GM21447 (cell line): ENCODE measurements around the gene PLCL1.

ENCODE experiments used
- ATAC-seq: cut with Tn5 transposase; IDR thresholded peaks from one replicate; pipeline ENCODE4 v1.9.1; 2021; ENCODE audit not compliant: unreplicated experiment

The PLCL1 gene

DNA sequence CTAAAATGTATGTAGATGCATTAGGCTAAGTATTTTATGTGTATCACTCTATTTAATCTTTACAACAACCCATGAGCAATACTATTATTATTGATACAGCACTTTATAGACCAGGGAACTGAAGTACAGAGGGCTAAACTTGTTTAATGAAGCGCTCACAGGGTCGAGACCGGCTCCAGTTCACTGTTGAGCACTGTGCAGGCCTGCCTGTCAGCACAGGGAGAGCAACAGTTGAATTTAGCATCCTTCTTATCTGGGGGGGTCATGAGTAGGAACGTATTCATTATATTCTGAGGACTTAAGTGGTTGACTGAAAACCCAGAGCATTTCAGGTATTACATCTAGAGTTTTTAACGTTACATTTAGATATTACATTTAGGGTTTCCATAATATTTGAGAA is 120.1 kb downstream of the PLCL1 start:
- ATAC-seq, result no peak

DNA sequence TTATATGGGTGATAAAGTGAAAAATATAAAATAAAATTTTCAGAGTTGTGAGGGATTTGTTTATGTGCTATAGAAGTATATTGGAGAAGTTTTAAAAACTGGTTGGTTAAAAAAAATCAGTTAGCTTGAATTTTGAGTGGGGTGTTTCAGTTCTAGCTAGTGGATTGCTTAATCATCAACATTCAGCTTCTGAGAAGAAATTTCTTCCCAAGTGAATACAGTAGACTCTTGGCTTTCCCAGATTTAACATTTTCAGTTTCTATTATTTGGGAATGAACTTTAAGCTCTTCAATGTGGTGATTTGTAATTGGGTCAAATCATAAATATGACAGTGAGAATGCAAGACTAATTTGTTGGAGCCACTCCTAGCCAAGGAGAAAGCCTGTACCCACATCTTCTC is 120.8 kb downstream of the PLCL1 start:
- no peak for ATAC-seq

DNA sequence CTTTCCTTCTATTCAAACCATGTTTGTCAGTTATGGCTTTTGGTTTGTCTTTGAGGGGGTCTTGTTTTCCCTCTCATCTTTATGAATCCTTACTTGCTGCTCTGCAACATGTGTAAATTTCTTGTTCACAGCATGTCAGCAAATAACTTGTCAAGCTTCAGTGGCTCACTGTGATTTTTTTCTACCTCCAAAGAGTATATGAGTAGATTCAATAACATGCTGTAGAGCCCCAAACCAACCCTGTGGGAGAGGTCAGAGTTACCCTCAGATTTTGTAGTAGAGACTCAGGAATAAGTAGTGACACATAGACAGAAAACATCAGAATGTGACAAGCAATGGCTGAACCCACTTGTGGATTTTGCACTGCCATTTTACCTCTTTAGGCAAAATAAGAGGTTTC is 121.6 kb downstream of the PLCL1 start:
- no peak for ATAC-seq

DNA sequence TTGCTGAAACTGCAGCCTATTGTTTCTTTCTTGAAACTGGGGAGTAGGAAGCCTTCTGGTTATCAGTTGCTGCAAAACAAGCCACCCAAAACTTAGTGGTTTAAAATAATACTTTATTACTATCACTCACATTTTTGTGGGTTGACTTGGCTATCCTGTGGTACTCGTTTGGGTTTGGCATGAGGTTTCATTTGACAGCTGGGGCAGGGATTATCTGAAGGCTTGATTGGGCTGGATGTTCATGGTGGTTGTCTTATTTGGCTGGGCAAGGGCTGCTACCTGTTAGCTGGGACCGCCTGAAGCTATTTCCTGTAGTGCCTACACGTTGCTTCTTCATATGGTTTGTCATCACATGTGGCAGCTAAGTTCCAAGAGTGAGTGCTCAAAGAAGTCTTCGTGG is 122.3 kb downstream of the PLCL1 start:
- ATAC-seq, result no peak

DNA sequence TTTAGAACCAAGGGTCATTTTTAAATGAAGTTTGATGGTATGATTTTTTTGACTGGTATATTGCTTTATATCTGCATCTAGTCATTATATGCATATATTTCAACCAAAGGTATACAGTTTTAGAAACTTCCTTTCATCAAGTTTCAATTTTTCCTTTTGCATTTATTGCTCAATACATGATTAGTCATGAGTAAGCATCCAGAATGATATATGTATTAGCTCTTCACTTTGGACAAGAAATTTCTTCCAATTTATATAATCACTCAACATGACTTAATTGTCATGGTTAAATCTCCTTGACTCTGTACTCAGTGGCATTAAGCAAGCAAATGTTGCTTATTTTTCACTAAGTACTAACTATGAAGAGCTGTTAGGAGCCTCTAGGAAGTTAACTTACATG is 123.6 kb downstream of the PLCL1 start:
- ATAC-seq, result no peak

DNA sequence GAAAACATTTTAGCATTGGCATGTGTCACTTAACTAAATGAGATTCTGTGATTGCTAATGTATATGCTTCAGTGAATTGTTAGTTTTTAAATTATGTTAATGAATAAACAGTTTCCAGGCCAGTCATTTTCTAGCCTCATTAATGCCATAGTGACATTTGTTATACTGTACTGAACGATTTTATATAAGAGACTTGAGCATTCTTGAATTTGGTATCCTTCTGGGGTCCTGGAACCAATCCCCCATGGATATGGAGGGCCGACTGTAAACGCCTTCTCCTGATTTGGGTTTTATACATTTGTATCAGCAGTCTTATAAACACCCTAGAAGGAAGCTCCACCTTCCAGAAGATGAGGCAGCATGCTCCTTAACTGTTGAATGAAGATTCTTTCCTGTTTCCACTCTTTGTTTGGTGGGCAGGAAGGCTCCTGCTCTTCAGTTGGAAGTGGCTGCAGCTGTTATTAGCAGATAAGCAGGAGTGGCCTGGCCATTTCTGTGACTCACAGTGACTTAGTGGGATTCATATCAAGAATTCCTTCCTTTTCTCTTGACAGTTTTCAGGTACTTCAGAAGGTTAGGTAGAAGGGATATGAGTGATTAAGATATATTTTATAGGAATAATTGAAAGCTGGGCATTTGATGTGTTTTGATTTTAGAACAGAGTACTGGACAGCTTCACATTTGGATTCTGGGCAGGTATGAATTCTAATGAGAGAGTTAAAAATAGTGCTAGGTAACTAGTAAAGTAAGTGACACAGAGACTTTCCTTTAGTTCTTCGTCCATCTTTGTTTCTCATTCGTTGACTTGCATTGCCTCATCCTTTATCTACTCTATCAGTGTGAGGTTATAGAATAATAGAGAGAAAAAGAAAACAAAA is 124.9 kb downstream of the PLCL1 start:
- ATAC-seq, result no peak

DNA sequence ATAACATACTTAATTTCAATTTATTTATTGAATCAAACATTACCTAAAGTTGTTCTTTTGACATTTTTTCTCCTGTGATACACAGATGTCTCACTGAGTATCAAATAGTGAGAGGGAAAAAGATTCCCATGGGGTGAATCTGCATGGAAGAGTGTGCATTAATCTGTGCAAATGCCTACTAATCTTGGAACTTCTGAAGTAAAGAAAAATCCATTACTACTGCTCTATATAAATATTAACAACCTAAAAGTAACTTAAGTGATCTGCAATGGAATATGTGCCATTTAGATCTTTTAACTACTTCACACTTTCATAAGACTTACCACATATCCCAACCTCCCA is 125.5 kb downstream of the PLCL1 start:
- no peak for ATAC-seq

DNA sequence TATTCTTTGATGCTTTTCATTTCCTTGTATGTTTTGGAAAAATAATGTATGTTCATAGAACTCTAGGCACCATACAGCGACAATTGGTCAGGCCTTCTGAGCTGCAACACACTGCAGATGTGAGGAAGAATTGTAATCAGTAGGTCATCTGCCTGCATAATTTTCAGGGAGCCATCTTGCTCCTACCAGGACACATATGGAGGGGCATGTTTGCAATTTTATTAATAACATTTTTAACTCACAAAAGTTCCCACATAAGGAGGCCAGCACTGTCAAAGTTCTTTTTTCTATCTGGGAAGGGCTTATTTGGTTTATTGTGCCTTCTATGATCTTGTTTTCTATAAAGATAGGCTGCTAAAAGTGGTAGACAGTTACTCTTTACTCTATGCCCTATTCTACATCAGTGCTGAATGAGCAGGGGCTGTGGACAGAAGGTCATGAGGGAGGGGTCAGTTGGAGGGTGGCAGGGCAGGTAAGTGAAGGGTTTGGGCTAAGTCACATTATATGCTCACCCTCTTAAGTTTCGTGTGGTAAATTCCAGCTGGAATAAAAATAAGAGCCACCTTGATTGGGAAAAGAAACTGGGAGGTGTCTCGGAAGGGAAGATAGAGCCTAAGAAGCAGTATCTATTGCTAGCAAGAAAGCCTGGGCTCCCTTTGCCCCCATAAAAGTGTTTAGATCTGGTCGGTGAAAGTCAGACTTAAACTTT is 126.3 kb downstream of the PLCL1 start:
- ATAC-seq, result no peak

DNA sequence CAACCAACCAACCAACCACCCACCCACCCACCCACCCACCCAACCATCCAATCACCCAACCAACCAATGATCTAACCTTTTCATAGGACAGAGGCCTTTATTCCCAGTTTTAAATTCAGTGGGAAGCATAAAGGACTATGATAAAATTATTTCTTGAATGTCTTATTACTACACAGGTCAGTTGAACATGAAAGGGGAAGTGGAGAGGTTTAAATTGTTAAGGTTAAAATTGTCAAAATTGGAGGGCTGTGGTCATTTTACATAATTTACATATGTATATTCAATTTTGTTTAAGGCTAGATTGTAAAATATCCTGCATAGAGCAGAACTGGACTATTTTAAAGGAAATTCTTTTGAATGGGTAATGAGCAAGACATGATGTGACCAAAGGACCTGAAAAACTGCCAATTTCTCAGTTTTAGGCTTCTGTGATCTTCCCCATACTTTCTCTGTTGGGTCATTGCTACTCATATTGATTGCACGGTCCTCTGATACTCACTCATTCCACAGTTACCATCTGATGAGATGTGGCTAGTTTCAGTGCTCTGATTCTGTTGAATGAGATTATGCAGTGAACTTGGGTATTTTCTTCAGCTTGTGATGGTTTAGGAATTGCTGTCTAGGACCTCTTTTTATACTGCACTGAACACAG is 127.4 kb downstream of the PLCL1 start:
- ATAC-seq, result no peak

DNA sequence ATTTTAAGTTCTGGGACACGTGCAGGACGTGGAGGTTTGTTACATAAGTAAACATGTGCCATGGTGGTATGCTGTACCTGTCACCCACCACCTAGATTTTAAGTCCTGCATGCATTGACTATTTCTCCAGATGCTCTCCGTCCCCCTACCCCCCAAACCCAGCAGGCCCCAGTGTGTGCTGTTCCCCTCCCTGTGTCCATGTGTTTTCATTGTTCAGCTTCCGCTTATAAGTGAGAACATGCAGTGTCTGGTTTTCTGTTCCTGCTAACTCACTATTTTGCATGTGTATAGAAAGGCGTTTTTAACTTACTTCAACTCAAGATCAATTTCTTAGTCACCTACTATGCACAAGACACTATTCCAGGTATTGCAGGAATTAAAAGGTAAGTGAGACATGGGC is 128.0 kb downstream of the PLCL1 start:
- ATAC-seq, result no peak

DNA sequence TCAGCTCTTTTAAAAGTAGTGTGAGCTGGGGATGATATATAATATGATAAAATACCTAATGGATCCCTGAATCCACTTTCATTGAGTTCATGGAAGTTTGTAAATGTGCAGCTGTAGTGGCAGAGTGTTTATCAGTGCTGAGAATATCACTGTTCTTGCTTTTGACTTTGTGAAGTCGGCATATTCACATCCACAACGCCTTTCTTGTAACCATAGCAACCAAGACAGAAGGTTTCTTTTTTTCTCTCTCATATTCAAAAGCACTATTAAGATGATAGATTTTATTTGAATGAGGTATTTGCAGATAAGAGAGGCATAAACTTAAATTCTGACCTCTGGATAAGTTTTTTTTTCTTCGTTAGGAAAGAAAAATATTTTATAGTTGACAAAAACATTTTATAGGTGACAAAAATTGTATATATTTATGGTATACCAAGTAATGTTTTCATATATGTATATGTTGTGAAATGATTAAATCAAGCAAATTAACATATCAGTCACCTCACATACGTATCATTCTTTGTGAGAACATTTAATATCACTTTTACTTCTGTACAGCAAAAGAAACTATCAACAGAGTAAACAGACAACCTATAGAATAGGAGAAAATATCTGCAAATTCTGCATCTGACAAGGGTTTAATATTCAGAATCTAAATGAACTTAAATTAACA is 130.0 kb downstream of the PLCL1 start:
- no peak for ATAC-seq

DNA sequence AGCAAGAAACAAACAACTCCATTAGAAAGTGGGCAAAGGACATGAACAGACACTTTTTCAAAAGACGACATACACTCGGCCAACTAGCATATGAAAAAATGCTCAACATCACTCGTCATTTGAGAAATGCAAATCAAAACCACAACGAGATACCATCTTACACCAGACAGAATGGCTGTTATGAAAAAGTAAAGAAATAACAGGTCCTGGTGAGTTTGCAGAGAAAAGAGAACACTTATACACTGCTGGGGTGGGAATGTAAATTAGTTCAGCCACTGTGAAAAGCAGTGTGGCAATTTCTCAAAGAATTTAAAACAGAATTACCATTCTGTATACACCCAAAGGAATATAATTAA is 130.5 kb downstream of the PLCL1 start:
- ATAC-seq, result no peak

DNA sequence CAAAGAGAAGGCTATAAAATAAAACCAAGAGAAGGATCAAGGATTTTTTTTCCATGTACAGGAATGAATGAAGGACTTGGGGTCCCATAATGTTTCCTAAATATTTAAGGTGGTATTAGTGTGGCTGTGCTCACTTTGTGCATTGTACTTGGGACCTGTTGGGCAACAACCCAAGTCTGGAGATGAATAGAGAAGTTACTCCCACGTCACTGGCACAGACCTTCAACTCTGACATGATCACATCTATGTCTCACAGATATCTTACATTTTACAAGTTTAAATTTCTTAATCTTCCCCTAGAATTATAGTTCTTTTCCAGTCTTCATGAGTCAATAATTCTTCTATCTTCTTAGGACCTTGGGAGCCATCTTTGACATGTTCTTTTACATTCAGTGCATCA is 133.4 kb downstream of the PLCL1 start:
- no peak for ATAC-seq

DNA sequence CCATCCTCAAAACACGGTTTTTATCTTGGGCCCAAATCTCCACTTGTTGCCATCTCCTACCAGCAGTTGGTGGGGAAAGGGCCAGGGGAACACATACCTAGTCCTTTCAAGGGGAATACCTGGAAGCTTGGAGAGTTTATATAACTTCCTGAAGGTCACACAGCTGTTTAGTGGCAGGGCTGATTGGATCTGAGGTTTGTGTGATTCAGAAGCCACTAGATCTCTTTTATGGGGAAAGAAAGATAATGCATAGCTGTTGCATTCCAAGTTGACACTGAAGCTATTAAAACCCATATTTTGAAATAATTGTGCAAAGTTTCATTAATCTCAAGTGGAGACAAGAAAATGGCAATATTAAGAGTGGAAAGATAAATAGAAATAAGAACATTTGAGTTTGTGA is 134.2 kb downstream of the PLCL1 start:
- ATAC-seq, result no peak

DNA sequence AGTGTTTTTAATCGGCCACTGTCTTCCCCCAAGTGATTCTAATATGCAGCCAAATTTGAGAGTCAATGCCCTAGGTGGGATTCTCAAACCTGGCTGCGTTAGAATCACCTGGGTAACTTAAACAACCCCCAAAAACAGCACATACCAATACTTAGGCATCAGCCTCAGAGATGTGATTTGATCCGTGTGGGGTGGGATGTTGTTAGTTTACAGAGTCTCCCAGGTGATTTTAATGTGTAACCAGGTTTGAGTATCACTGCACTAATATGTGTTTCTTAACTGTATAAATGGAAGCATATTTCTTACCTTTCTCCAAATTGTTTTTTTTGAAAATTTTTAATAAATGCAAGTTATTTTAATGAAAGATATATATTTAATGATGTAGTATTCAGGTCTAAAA is 135.4 kb downstream of the PLCL1 start:
- no peak for ATAC-seq

DNA sequence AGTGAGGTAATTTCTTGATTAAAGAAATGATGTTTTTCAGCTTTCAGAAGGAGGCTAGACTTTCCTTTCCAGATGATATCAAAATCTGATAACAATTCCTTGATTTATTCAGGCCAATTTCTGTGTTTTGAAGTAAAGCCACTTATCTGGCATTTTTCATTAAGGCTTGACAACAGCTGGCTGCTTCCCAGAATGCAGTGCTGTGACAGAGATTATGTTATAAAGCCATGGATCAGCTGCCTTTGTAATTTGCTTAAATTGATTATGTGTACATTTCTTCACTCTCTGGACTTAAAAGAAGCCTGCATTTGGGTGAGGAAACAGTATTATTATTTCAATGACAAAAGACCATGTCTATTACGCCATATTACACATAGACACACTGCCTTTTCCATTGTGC is 136.0 kb downstream of the PLCL1 start:
- no peak for ATAC-seq

DNA sequence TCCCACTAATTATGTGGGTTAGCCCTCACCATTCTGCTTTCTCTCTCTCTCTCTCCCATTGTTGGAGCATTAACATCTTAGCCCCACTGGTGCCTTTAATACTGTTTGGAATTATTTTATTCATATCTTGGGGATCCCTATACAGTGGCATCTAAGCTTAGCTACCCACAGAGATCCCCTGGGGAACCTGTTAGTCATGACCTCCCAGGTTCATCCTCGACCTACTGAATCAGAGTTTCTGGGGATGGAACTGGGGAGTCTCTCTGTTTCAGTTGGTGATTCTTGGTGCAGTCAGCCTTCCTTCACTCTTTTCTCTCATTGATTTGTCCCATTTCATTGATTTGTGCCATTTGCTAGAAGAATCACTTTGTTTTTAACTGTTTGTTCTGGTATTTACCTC is 137.3 kb downstream of the PLCL1 start:
- ATAC-seq, result no peak

DNA sequence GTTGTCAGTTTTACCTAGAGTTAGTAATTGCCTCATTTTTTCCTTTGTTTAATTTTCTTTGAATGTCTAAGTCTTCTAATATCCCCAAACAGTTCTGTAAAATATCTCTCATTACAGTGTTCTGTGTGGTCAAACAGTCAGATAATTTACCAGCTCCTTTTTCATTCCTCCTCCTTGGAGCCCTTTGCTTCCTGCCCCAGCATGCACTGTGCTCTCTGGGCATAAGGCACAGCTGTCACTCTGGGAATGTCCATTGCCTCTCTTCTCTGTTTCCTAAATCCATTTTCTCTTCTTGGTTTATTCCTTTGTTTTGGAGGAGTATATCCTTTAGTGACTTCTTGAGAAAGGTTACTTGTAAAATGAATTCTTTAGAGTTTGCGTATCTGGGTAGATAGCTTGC is 139.3 kb downstream of the PLCL1 start:
- ATAC-seq, result no peak

DNA sequence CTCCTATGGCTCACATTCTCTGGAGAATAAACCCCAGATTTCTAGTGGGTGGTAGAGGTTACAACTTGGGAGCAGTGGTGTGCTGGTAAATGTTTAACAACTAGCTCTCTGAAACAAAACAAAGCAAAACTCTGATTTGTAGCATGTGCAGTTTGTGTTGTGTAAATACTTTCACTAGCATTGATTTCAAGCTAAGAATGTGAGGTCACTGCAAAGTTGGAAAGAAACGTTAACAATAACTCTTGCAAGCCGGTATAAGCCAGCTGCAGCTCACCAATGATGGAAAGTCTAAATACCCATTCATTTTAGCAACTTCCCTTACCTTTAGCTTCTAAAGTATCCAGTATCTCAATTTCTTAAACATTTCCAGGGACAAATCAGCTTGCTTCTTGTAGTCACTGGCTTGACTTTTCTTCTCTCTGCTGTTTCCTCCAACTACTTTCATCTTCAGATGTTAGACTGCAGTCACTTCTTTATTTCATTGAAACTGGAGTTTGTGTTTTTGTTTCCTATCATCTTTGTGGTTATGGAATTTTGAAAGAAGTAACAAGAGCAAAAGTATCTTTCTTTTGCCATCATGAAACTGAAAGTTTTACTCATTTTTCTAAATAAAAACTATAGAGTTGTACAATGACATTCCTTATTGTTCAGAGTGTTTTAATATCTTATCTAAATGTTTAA is 140.2 kb downstream of the PLCL1 start:
- ATAC-seq, result no peak

DNA sequence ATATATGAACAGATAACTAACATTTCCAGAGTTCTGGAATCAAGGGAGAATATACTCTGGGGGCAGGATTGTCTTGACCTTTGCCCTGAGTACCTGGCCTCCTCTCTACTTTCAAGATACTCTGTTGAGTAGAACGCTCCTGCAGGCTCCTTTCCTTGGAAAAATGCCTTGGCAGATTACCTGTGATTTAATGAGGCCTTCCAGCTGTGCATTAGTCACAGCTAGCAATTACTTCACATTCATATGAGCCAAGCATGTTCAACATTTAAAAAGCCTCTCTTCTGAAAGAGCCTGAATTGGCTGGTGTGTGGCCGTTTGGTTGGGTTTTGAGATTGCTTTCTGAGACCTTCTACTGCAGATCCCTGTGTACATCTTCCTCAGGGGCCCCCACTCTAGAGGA is 142.2 kb downstream of the PLCL1 start:
- no peak for ATAC-seq

DNA sequence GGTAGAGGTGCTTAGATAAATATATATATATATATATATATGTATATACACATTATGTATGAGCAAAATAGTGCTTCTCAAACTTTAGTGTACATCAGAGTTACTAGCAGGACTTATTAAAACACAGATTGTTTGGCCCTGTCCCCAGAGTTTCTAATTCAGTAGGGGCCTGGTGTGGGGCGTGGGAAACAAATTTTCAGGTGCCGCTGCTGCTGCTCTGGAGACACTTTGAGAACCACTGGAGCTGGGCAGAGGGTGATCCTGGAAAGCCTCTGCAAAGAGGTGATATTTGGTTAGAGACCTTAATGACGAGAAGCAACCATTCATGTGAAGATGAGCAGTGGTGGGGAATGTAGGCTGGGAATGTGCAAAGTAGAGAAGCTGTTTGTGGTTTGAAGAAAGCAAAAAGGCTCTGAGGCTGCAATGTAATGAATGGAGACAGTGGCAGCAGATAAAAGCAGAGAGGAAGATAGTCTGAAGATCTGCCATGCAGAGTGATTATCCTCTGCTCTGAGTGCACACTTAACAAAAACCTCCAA is 142.9 kb downstream of the PLCL1 start:
- no peak for ATAC-seq
